Articular chondrocyte of knee joint (primary cell): Measurements from ENCODE around the gene C9orf78. TPM values are rescaled to one million over a fixed set of nuclear protein-coding genes. Genes with fewer than 3 reads are reported as not detected.
A peak's percentile ranks its signal among the peaks of the same experiment; 100 is the strongest.

Experiments used
- small RNA-seq: library from RNA; depleted of rRNA; stranded (forward); fragments of <200 nt; gene quantifications from one replicate; pipeline ENCODE3, GENCODE V24; 2012
- total RNA-seq: library from RNA; depleted of rRNA; stranded (reverse); fragments of >200 nt; gene quantifications from 2 replicates; pipeline ENCODE4 v1.2.3, GENCODE V29; 2012

Gene C9orf78
- 36.2 and 38.0 TPM in 2 replicates for total RNA-seq

DNA sequence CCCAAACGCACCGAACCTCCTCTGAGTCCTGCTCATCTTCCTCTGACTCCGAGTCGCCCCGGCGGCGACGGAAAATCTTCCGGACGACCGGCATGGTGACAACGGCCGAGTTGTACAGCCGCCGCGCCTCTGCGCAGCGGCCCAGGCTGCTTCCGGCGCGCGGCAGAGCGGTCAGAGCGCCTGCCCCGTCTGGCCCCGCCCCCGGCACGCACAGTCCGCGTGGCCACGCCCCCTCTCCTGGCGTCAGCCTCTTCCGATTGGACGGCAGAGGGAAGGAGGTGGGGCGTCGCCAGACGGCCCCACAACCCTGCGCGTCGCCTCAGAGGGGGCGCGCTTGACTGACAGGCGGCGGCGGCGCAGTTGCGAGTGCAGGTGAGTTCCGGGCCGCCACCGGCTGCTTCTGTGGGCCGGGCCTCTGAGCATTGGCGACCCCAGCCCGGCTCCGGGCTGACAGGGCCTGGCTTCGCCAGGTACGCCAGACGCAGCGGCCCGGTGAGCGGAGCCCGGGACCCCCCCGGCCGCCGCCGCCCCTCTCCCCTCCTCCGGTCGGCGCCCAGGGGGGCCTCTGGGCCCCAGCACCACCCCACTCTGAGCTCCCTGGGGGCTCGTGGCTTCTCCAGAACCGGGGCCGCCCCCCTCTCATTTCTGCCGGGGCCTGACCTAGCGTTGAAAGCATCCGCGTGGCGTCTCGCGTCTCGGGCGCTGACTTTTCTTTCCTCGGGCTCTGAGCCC is at the start of gene C9orf78, which contains the start of gene USP20:
TSS of gene C9orf78 (minus strand) at position 148 of the 732 bp plus-strand sequence. CDS start at position 94, 54 bp downstream.
TSS of gene USP20 (plus strand) at position 331 of the 732 bp plus-strand sequence. CDS start 17,098 bp downstream, outside the sequence.

DNA sequence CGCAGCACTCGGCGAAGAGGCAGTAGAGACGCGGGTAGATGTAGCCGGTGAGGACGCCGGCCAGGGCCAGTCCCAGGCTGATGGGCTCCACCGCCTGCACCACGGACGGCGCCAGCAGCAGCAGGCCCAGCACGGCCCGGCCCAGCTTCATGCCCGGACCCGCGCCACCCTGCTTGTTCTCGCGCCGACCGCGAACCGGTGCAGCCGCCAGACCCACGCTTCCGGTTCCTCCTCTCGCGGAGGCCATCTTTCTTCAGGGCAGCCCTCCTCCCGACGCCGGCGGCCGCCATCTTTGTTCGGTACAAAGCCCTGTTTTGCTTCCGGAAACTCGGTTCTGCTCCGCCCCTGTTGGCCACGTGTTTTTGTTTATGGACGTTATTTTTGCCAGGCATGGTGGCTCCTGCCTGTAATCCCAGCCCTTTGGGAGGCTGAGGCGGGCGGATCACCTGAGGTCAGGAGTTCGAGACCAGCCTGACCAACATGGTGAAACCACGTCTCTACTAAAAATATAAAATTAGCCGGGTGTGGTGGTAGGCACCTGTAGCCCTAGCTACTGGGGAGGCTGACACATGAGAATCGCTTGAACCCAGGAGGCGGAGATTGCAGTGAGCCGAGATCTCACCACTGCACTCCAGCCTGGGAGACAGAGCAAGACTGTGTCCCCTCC is 11.0 kb downstream of the C9orf78 start, which contains the start of gene TOR1A:
TSS of gene TOR1A (minus strand) at position 202 of the 667 bp plus-strand sequence. CDS start at position 151, 51 bp downstream.

DNA sequence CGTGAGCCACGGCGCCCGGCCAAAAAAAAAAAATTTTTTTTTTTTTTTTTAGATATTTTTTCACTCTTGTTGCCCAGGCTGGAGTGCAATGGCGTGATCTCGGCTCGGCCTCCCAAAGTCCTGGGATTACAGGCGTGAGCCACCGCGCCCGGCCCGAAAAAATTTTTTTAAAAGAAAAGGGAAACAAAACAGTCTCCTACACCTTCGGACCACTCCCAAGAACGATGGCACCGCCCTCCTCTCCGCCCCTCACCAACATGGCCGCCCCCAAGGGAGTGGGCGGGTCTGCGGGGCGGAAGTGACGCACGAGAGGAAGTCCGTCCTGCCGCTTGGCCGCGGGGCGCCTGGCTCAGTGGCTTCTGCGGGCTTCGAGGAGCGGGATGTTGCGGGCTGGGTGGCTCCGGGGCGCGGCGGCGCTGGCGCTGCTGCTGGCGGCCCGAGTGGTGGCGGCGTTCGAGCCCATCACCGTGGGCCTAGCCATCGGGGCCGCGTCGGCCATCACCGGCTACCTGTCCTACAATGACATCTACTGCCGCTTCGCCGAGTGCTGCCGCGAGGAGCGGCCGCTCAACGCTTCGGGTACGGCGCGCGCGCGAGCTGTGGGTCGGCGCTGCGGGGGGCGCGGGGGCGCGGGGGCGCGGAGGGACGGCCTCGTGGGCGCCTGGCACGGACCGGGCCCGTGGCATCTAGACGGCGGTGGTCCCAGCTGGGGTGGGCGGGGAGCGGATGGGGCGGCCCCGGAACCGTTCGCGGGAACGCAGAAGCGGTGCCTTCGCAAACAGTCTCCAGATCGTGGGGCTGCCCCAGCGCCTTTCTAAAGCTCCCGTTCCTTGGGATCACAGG is 32.0 kb downstream of the C9orf78 start, which contains the start of gene TOR1B:
TSS of gene TOR1B (plus strand) at position 352 of the 843 bp plus-strand sequence. CDS start at position 381, 29 bp downstream.

Small RNA genes within 50 kb of the gene (small RNA-seq; reads per million reads assigned to genes)
- gene MIR6855: 1.4 reads per million, percentile 58 among the genes with 10 or more reads in this experiment

Other genes starting within 250 kb of the C9orf78 start
- gene C9orf50, start 214.2 kb downstream of the C9orf78 start, total RNA-seq: 0.11 TPM in 1 of 2 replicates, not detected in the other
- 25.1 and 26.4 TPM in 2 replicates for gene NTMT1, start 209.1 kb downstream of the C9orf78 start, total RNA-seq
- 17.1 and 19.7 TPM in 2 replicates for gene ASB6, start 193.1 kb downstream of the C9orf78 start, total RNA-seq
- gene PRRX2, start 169.6 kb downstream of the C9orf78 start, total RNA-seq: 20.9 and 25.9 TPM in 2 replicates
- gene PTGES, start 82.2 kb downstream of the C9orf78 start, total RNA-seq: 27.6 and 38.0 TPM in 2 replicates
- gene TOR1B, start 32.1 kb downstream of the C9orf78 start, total RNA-seq: 24.7 and 32.5 TPM in 2 replicates
- 38.2 and 47.2 TPM in 2 replicates for gene TOR1A, start 11.1 kb downstream of the C9orf78 start, total RNA-seq
- gene USP20, start 183 bp upstream of the C9orf78 start, total RNA-seq: 7.4 and 7.8 TPM in 2 replicates
- 23.6 and 29.4 TPM in 2 replicates for gene FNBP1, start 207.9 kb upstream of the C9orf78 start, total RNA-seq
- 33.8 and 36.3 TPM in 2 replicates for gene GPR107, start 218.6 kb upstream of the C9orf78 start, total RNA-seq